ENCODE data around the gene PLAC8L1. TPM values are rescaled to one million over a fixed set of nuclear protein-coding genes. Genes with fewer than 3 reads are reported as not detected.

Gene PLAC8L1
- total RNA-seq, 2 donors from 2014 or later: not detected

- Histone ChIP-seq H3K27me3 (no peaks in the 10 kb centered on the region), H3K4me3 (no peak overlapping the region), H3K36me3 (no peaks in the 10 kb centered on the region), H3K9me3 (no peaks in the 10 kb centered on the region), H3K4me1 (peaks cover 0 to 12% of the 10 kb centered on the region in 2 donors), H3K27ac (peak overlapping the region; percentile 33 to 57)
- no peak for DNase-seq (ENCODE audit: low spot score)
- TF ChIP-seq CTCF (IDR thresholded peaks at IDR 0.05): no peak
Measured at GRCh38 chr5:146040527-146040926, 64.8 kb downstream of the PLAC8L1 start.

GRCh38 chr5:146039420-146039819, 66.0 kb downstream of the PLAC8L1 start:
- Histone ChIP-seq H3K4me3 (no peak overlapping the region), H3K36me3 (no peaks in the 10 kb centered on the region), H3K27ac (no peak overlapping the region), H3K4me1 (peaks cover 0 to 12% of the 10 kb centered on the region in 2 donors), H3K9me3 (no peaks in the 10 kb centered on the region), H3K27me3 (no peaks in the 10 kb centered on the region)
- no peak for TF ChIP-seq CTCF (IDR thresholded peaks at IDR 0.05)
- no peak for DNase-seq (ENCODE audit: low spot score)

GRCh38 chr5:146034605-146035004, 70.8 kb downstream of the PLAC8L1 start:
- no peak overlapping the region for H3K27ac ChIP-seq
- H3K4me1 ChIP-seq: peaks cover 0 to 7% of the 10 kb centered on the region in 2 donors
- H3K9me3 ChIP-seq: no peaks in the 10 kb centered on the region

More at GRCh38 chr5:146034605-146035004, 70.8 kb downstream of the PLAC8L1 start:
- no peak for TF ChIP-seq CTCF (IDR thresholded peaks at IDR 0.05)
- no peaks in the 10 kb centered on the region for H3K36me3 ChIP-seq
- H3K27me3 ChIP-seq: no peaks in the 10 kb centered on the region
- no peak overlapping the region for H3K4me3 ChIP-seq
- DNase-seq (ENCODE audit: low spot score): no peak

Other genes starting within 250 kb of the PLAC8L1 start
- gene GRXCR2, start 232.6 kb downstream of the PLAC8L1 start, total RNA-seq: 1 to 10 TPM in 1 of 2 donors, under 1 TPM in 1; 0.24 to 1.0 TPM
- gene SH3RF2, start 169.0 kb downstream of the PLAC8L1 start, total RNA-seq: 100 to 1,000 TPM in 1 of 2 donors, 10 to 100 TPM in 1; 41.2 to 272 TPM
- gene LARS1, start 77.1 kb upstream of the PLAC8L1 start, total RNA-seq: 10 to 100 TPM; 50.5 to 53.0 TPM
- gene RBM27, start 98.0 kb upstream of the PLAC8L1 start, total RNA-seq: 10 to 100 TPM; 14.8 to 16.4 TPM
- not detected for gene POU4F3, start 233.3 kb upstream of the PLAC8L1 start, total RNA-seq

Data from right atrium auricular region (tissue), 2 donors.